Left lung (tissue), 10 donors: ENCODE measurements around the gene FLT1. TPM values are rescaled to one million over a fixed set of nuclear protein-coding genes. Genes with fewer than 3 reads are reported as not detected.

Source experiments
- ATAC-seq: fragments of 200-7000 bp; cut with Tn5 transposase; one replicate; pipeline ENCODE4 v1.9.1; 2020; ENCODE audit warnings: moderate library complexity
- DNase-seq, 4 donors: peaks; one replicate each; pipeline ENCODE4 v3.0.0-alpha.2; 2013 to 2020
- H3K27ac ChIP-seq, 2 donors: fragments of 200-600 bp; sonication (generic) in 1 of 2; one replicate each; pipeline versions ENCODE4 v1.5.0 to v1.8.0; 2020 to 2021
- H3K27me3 ChIP-seq, 2 donors: fragments of 200-600 bp; sonication (generic) in 1 of 2; one replicate each; pipeline versions ENCODE4 v1.5.0 to v1.8.0; 2020 to 2021
- H3K36me3 ChIP-seq, 2 donors: fragments of 200-600 bp; sonication (generic) in 1 of 2; one replicate each; pipeline versions ENCODE4 v1.5.0 to v1.8.0; 2020 to 2021
- H3K4me1 ChIP-seq, 2 donors: fragments of 200-600 bp; one replicate each; pipeline ENCODE4 v1.8.0; 2021
- H3K4me3 ChIP-seq, 2 donors: fragments of 200-600 bp; sonication (generic) in 1 of 2; one replicate each; pipeline versions ENCODE4 v1.5.0 to v1.8.0; 2020 to 2021; ENCODE audit warnings: mild to moderate bottlenecking in 1 of 2
- H3K9me3 ChIP-seq, 2 donors: fragments of 200-600 bp; sonication (generic) in 1 of 2; one replicate each; pipeline versions ENCODE4 v1.5.0 to v1.8.0; 2020 to 2021
- intact Hi-C, 2 donors: fragments of 100-400 bp; cut with DNase I; formaldehyde crosslinking; loops; one replicate each; pipeline versions ENCODE4 v1.11.2 to v1.14.2; 2022
- polyA plus RNA-seq, 6 donors: library from polyadenylated mRNA; unstranded; fragments of 120-200 nt; gene quantifications; one replicate each; pipeline ENCODE4 v1.2.1, GENCODE V29; 2013; ENCODE audit not compliant: insufficient read length in 6 of 6
- total RNA-seq, 2 donors: library from RNA; stranded (reverse); fragmentation: NEBNext Ultra II Directional; extraction: Animal tissue kit (Norgen Biotek cat#: 25700); gene quantifications; one replicate each; pipeline ENCODE4 v1.2.1, GENCODE V29; 2021
- TF ChIP-seq, protein P1 (sequence below), 2 donors: fragments of 200-600 bp; sonication (generic) in 1 of 2; IDR thresholded peaks; one replicate each; pipeline versions ENCODE4 v1.5.0 to v1.8.0; 2021; ENCODE audit warnings: antibody characterized with exemption in 2 of 2
- donor health status: DM: no; HTN: yes; CAD: no.
- donor health status: DM: no; HTN: no; CAD: no.

The FLT1 gene
- total and polyA plus RNA-seq, 8 donors: 21.3 to 30.3 (median 25.3) TPM

DNA sequence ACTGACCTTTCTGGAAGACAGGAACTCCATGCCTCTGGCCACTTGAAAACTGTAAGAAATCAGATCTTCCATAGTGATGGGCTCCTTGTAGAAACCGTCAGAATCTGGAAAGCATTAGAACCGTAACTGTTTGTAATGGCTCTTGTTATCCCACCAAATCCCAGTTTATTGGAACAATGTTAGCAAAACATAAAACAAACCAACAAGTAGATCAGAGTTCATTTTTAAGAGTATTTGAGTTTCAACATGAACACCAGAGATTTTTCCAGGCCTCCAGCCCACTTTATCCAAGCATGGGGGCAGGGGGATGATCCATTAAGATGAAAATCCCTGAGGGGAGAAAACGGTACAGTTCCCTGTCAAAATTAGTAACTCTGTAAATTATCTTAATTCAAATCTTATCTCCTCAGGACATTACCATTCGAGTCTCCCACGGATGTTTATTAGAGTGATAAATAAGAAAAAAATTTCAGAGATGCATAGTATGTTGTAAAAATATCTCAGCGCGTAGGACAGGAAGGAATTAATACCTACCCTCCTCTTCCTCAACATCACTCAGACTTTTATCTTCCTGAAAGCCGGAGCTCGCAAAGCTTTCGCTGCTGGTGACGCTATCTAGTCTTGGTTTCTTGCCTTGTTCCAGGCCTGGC, 172.5 kb downstream of the FLT1 start:
- Histone ChIP-seq H3K27ac (no peak overlapping the region), H3K36me3 (no peaks in the 10 kb centered on the region), H3K4me1 (peaks cover 0 to 11% of the 10 kb centered on the region in 2 donors), H3K9me3 (no peaks in the 10 kb centered on the region), H3K4me3 (no peak overlapping the region), H3K27me3 (no peaks in the 10 kb centered on the region)
- TF ChIP-seq, protein P1, sequence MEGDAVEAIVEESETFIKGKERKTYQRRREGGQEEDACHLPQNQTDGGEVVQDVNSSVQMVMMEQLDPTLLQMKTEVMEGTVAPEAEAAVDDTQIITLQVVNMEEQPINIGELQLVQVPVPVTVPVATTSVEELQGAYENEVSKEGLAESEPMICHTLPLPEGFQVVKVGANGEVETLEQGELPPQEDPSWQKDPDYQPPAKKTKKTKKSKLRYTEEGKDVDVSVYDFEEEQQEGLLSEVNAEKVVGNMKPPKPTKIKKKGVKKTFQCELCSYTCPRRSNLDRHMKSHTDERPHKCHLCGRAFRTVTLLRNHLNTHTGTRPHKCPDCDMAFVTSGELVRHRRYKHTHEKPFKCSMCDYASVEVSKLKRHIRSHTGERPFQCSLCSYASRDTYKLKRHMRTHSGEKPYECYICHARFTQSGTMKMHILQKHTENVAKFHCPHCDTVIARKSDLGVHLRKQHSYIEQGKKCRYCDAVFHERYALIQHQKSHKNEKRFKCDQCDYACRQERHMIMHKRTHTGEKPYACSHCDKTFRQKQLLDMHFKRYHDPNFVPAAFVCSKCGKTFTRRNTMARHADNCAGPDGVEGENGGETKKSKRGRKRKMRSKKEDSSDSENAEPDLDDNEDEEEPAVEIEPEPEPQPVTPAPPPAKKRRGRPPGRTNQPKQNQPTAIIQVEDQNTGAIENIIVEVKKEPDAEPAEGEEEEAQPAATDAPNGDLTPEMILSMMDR (IDR thresholded peaks at IDR 0.05): no peak
- intact Hi-C loops: loop anchor here in 1 of 2 donors (10.0 kb wide), 2 partner anchors 312 to 472 kb away; no protein-coding TSS in a partner anchor
- ATAC-seq (no peak), DNase-seq (no peak)

DNA sequence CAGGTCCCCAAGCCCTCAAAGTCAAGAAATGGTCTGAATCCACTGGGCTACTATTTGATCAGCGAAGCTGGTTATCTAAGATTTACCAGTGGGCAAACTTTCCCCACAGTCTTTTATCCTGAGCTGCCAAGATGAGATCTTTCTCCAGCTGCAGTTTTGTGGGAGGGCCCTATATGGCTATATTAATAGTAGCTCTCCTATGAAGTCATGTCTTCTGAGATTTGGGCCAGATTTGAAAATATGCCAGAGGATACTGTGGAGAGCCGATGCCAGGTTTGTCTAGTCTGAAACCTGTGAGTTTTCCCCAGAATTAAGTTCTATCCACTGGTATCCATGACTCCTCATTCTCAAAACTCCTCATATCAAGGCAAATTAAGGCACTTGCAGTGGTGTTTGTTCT, 173.2 kb downstream of the FLT1 start:
- peaks cover 0 to 11% of the 10 kb centered on the region in 2 donors for H3K4me1 ChIP-seq
- DNase-seq: no peak
- H3K36me3 ChIP-seq: no peaks in the 10 kb centered on the region
- ATAC-seq: no peak
- no peaks in the 10 kb centered on the region for H3K9me3 ChIP-seq
- no peak overlapping the region for H3K27ac ChIP-seq
- intact Hi-C loops: loop anchor here in 1 of 2 donors (10.0 kb wide), 2 partner anchors 313 to 473 kb away; no protein-coding TSS in a partner anchor
- H3K27me3 ChIP-seq: no peaks in the 10 kb centered on the region
- no peak overlapping the region for H3K4me3 ChIP-seq
- TF ChIP-seq, protein P1 (IDR thresholded peaks at IDR 0.05): no peak

DNA sequence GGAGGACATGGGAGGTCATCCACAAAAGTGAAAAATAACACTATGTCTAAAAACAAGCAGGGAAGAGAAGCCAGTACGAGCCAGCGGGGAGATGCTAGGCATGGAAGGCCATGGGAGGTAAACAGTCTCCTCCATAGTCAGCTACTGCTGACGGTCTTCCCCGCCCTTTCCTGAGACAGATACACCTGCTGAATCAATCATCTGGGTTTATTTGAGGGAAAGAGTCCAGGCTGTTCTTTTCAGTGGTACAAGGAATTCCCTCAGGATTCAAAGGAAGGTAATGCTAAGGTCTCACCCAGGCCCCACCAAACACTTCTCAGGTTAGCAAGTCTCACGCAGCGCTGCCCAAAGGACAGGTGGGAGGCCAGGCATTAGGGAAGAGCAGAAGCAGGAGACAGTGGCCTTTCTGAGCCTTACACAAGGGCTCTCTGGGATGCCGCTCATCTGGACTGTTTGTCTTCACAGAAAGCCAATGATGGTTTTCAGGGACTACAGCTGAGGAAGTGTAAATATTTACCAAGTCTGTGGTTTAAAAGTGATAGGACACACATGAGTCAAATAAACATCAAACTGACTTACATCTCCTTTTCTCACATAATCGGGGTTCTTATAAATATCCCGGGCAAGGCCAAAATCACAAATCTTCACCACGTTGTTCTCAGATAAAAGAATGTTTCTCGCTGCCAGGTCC, 173.9 kb downstream of the FLT1 start:
- DNase-seq: no peak
- peaks cover 0 to 11% of the 10 kb centered on the region in 2 donors for H3K4me1 ChIP-seq
- ATAC-seq: no peak
- H3K27me3 ChIP-seq: no peaks in the 10 kb centered on the region
- H3K4me3 ChIP-seq: no peak overlapping the region
- H3K27ac ChIP-seq: no peak overlapping the region
- intact Hi-C loops: loop anchor here in 1 of 2 donors (10.0 kb wide), 2 partner anchors 314 to 474 kb away; no protein-coding TSS in a partner anchor
- TF ChIP-seq, protein P1 (IDR thresholded peaks at IDR 0.05): no peak
- H3K9me3 ChIP-seq: no peaks in the 10 kb centered on the region
- no peaks in the 10 kb centered on the region for H3K36me3 ChIP-seq

DNA sequence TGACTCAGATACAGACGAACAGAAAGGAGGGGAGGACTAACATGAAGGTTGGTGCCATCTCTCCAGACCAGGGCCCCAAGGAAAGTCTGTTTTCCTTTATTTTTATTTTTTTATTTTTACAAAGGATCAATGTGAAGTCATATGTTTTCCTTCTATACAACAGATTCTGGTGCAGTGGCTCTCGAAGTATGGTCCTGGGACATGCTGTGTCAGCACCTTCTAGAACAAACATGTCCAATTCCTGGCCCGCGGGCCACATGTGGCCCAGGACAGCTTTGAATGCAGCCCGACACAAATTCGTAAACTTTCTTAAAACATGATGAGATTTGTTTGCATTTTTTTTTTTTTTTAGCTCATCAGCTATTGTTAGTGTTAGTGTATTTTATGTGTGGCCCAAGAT, 174.7 kb downstream of the FLT1 start:
- Histone ChIP-seq H3K27ac (no peak overlapping the region), H3K4me3 (no peak overlapping the region), H3K9me3 (no peaks in the 10 kb centered on the region), H3K27me3 (no peaks in the 10 kb centered on the region), H3K36me3 (no peaks in the 10 kb centered on the region), H3K4me1 (peaks cover 0 to 11% of the 10 kb centered on the region in 2 donors)
- TF ChIP-seq, protein P1 (IDR thresholded peaks at IDR 0.05): no peak
- DNase-seq: no peak
- ATAC-seq: no peak
- intact Hi-C loops: loop anchor here in 1 of 2 donors (10.0 kb wide), 2 partner anchors 315 to 475 kb away; no protein-coding TSS in a partner anchor

DNA sequence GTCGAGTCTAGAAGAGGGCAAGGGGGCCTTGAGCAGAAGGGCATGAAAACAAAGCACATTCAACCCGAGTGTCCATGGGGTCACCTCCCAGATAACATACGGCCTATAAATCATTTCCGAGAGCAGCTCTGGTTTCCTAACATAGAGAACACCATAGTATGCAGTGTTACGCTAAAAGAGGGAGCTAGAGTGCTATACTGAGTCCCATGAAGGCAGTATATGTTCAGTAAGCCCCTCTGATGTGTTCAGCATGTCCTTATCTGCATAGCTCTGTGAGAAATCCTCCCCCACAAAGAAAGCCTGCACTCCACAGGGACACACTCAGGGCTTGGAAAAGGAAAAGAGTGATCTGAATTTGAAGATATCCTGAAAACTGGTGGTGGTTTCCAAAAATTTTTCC, 175.4 kb downstream of the FLT1 start:
- H3K4me3 ChIP-seq: no peak overlapping the region
- intact Hi-C loops: no loop called here

More for the DNA sequence above, 175.4 kb downstream of the FLT1 start:
- ATAC-seq (no peak), DNase-seq (no peak)
- Histone ChIP-seq H3K9me3 (no peaks in the 10 kb centered on the region), H3K27ac (no peak overlapping the region), H3K27me3 (no peaks in the 10 kb centered on the region), H3K4me1 (peaks cover 0 to 9% of the 10 kb centered on the region in 2 donors), H3K36me3 (no peaks in the 10 kb centered on the region)
- TF ChIP-seq, protein P1 (IDR thresholded peaks at IDR 0.05): no peak
